ENCODE data around the gene HTR4.
"Not testable (repeated sequence)": the region's sequence is repeated elsewhere in the genome, so short reads cannot be mapped to it uniquely, and the experiment has no call there.

HTR4 gene, protein sequence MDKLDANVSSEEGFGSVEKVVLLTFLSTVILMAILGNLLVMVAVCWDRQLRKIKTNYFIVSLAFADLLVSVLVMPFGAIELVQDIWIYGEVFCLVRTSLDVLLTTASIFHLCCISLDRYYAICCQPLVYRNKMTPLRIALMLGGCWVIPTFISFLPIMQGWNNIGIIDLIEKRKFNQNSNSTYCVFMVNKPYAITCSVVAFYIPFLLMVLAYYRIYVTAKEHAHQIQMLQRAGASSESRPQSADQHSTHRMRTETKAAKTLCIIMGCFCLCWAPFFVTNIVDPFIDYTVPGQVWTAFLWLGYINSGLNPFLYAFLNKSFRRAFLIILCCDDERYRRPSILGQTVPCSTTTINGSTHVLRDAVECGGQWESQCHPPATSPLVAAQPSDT

DNA sequence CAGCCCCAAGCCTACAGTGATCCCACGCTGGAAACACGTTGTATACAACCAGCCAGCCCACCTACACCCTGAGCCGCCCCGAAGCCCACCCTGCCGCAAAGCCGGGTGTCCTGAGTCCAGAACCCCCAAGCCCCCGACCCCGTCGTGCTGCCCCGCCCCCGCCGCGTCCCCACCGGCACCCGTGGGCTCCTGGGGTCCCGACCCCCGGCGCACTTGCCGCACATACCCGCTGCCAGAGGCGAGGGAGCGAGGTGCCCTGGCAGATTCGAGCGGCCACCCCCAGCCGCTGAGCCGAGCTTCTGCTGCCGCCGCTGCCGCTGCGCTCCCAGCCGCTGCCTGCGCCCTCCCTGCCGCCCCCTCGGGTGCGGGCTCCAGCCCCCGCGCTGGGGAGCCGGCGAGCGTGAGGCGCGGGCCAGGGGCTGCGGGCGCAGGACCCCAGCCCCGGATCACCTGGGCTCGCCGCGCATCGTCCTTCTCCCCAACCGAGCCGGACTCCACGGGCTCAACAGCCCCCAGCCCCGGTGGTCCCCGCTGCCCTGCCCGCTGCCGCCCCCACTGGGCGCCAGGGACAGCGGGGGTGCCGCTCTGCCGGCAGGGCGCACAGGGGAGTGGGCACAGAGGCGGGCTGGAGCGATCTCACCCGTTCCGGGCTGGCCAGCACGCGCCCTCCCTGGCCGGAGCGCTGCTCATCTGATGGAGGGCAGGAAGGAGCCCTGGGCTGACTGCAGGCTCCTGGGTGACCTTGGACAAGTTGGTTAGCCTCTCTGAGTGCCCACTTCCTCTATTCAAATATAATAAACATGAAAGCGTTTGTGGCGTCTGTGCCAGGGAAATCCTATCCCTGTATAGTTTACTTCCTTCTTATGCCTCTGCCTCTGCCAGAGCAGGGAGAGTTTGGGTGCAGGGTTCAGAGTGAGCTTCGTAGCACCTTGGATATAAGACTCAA lies at the start of gene HTR4:
Gene HTR4 (minus strand): TSS at position 692 of the 946 bp plus-strand sequence. CDS start 17,513 bp downstream, outside the sequence.
- no peak for DNase-seq

DNA sequence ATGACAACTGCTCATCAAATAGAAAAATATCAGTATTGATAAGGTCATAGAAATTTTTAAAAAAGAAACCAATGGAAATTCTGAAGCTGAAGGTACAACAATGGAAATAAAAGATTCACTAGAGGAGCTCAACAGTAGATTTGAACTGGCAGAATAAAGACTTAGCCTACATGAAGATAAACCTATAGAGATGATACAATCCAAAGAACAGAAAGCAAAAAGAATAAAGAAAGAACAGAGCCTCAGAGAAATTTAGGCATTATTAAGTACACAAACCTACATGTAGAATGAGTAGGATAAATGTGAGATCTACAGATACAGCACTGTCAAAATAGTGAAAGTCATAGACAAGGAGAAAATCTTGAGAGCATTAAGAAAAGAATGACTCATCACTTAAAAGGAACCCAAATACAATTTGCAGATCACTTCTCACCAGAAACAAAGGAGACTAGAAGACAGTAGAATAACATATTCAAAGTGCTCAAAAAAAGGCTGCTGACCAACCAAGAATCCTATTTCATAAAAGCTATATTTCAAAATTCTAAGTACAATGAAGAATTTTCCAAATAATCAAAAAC lies 47.8 kb upstream of the HTR4 start:
- DNase-seq: no peak

DNA sequence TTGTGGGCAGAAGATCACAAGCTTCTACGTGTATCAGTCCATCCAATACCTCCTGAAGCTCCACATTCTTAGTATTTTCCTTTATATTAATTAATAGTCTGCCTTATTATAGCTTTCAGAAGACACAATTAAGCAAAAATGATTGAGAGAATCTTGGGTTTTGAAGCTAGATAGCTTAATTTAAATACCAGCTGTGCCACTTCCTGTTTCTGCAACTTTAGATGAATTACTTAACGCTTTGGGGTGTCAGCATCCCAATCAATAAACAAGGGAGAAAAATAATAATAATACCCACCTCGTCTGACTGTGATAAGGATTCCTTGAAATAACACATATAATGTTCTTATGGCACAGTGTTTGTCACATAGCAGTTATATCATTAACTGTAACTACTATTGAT lies 44.7 kb upstream of the HTR4 start:
- no peak for DNase-seq

DNA sequence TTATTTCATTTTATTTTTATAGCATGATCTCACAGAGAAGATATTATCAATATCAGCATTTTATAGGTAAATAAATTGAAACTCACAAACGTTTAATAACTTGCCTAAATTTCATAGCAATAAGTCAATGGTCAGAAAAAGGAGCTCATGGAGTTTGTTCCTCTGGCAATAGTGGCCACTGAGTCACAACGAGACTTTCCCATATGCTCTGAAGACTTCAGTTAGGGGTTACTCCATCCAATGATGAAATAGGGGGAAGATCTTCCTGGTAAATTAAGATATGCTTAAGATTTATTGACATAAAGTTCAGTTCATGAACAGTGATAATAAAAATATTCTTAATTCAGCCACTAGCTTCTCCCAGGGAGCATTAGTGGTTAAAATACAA lies 43.5 kb upstream of the HTR4 start:
- DNase-seq: no peak

DNA sequence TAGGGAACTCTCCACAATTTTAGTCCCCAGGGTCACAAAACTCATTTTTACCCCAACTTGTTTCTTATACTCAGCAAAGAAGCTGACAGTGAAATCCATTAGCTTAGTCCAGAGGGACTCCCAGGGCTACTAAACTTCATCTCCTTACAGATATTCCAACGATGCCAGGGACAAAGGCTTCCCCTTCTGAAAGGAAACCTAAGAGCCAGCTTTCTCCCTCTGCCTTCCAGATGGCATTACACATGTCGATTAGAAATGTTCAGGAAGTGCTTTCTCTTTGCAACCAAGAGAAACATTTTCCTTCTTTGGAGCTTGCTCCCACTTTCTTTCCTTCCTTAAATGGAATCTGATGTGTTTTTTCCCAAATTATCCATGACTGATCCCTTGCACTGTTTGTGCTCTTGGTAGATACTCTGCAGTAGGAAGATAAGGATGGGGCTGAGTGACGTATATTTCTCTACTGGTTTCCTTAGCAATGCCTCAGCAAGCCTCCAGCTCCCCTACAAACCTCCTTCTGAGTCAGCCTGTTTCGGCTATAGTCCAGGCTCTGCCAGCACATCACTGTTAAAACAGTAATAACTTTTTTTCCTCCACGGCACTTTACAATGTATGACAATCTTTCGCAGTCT lies 43.0 kb upstream of the HTR4 start:
- no peak for DNase-seq

DNA sequence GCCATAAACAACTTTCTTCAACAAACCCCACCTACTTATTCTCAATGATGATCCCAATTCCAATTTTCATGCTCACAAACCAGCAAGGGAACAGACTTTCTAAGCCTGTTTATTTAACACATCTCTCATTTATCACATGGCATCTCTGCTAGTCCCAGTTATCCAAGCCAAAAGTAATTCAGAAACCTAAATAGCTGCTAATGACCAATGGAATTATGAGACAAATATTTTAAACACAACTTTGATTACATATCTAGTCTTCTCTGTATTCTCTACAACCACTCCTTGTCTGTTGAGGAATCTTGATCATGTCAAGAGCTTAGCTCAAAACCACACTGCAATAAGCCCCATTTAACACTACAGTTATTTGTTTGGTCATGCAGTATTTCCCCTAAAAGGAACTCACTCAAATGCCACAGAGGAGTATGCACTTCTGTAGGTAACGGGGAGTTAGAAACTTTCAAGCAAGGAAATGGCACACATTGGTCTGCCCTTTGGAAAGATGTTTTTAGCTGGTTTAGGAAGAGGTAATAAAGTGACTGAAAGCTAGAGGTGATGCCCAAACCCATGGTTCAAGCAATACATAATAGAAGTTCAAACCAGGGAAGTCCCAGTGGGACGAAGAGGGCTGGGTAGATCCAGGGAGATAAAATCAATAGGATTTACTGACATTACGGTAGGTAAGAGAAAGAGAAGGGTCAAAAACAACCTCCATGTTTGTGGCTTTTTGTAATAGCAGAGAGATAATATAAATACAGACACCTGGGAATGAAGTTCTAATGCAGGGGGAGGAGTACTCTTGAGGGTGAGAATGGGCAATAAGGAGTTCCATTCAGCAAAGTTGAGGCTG lies 42.1 kb upstream of the HTR4 start:
- no peak for DNase-seq

DNA sequence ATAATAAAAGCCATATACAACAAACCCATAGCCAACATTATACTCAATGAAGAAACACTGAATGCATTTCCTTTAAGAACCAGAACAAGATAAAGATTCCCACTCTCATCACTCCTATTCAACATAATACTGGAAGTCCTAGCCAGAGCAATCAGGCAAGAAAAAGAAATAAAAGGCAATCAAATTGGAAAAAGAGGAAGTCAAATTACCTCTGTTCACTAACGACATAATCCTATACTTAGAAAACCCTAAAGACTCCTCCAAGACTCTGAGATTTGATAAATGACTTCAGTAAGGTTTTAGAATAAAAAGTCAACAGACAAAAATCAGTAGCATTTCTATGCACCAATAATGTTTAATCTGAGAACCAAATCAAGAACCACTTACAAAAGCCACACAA lies 36.6 kb upstream of the HTR4 start:
- DNase-seq: no peak

DNA sequence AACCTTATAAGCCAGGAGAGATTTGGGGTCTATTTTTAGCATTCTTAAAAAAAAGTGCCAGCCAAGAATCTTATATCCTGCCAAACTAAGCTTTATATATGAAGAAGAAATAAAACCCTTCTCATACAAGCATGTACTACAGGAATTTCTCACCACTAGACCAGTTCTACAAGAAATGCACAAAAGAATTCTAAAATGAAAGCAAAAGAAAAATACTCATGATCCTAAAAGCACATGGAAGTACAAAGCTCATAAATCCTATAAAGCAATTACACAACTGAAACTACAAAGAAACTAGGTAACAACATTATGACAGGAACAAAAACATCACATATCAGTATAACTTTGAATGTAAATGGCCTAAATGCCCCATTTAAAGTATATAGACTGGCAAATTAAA lies 34.5 kb upstream of the HTR4 start:
- DNase-seq: no peak

DNA sequence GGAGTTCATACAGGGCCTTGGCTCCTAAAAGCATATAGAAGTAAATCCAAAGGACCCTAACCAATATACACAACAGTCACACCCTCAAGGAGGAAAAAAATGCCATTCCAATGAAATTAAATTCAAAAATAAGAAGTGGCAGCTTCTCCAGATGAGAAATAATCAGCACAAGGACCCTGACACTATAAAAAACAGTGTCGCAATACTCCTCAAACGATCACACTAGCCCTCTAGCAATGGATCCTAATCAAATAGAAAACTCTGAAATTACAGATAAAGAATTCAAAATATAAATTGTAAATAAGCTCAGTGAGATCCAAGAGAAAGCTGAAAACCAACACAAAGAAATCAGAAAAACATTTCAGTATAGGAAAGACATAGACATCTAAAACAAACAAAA lies 33.5 kb upstream of the HTR4 start:
- DNase-seq: no peak

DNA sequence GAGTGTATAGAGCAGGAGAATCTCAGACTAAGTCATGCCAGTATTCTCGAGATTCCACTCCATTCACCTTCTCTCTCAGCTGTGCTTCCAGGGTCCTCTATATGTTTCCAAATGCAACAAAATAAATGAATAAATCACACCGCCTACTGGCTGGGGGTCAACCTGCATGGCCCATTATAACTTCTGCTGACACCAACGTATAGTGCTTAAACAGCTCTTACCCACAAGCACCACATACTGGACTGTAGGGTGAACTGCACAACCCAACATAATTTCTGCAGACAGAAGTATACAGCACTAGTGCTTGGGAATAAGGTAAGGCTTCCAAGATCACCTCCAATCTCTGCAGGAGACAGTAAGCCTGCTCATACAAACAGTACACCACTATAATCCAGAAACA lies 33.1 kb upstream of the HTR4 start:
- DNase-seq: no peak

DNA sequence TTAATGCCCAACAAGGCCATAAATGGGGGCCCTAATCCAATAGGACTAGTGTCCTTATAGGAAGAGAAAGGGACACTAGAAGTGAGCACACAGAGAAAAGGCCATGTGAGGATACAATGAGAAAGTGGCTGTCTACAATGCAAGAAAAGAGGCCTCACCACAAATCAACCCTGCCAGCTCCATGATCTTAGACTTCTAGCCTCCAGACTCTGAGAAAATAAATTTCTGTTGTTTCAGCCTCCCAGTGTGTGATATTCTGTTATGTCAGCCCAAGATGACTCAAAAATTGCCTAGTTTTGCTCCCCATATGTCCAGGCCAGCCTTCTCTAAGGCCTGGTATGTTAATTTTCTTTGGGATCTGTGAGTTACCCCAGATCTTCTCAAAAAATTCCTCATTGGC lies 32.3 kb upstream of the HTR4 start:
- DNase-seq: no peak

DNA sequence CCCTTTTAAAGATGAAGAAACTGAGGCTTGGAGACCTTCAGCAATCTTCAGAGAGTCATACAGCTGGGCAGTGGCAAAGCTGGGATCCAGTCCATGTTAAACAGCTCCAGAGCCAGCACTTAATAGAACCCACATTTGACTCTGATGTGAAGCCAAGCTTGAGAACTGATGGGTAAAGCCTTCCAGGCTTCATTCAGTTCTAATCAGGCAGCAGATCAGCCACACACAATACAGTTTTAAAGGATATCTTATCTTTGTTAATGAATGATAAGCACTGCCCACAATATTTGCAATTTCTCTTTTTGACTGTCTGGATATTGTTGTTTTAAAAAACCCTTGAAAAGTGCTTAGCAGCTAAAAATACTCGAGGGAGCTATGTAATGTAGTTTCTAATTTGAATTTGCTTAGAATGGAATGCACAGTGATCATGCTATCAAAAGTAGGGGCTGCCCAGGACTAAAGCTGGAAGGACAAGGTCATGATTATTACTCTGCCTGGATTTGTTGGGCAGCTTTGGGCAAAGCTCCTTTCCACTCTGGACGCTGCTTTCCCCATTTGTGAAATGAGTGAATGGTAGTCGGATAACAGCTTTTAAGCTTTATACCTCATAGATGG lies 31.3 kb upstream of the HTR4 start:
- no peak for DNase-seq

DNA sequence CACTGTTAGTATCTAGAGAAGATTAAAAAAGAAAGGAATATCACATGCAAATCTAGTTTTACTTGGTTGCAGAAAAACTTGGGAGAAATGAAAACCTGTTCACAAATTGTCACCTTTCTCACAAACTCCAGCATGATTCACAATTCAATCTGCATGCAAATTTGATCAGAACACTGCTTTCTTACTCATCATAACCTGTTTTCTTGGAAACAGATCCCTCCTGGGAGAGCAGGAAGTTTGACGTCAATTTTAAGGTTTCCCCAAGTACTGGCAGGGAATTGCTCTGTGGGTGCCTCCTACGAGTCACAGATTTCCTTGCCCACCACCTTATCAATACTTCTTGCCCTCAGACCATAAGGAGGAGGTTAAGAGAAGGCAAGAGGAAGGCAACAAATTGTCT lies 30.2 kb upstream of the HTR4 start:
- DNase-seq: no peak

DNA sequence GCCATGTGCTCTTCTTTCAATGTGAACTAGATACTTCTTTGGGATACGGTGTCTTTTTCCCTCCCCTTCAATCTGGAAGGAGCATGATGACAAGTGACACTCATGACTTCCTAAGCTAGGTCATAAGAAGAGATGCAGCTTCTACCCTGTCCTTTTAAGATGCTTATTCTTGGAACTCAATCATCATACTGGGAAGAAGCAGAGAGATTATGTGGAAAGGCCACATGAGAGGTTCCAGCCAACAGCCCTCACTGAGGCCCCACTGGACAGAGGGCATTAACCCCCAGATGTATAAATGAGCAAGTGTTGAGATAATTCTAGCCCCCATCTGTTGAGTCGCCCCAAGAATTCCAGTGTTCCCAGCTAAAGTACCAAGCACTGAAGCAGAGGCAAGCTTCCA lies 29.3 kb upstream of the HTR4 start:
- DNase-seq: no peak

DNA sequence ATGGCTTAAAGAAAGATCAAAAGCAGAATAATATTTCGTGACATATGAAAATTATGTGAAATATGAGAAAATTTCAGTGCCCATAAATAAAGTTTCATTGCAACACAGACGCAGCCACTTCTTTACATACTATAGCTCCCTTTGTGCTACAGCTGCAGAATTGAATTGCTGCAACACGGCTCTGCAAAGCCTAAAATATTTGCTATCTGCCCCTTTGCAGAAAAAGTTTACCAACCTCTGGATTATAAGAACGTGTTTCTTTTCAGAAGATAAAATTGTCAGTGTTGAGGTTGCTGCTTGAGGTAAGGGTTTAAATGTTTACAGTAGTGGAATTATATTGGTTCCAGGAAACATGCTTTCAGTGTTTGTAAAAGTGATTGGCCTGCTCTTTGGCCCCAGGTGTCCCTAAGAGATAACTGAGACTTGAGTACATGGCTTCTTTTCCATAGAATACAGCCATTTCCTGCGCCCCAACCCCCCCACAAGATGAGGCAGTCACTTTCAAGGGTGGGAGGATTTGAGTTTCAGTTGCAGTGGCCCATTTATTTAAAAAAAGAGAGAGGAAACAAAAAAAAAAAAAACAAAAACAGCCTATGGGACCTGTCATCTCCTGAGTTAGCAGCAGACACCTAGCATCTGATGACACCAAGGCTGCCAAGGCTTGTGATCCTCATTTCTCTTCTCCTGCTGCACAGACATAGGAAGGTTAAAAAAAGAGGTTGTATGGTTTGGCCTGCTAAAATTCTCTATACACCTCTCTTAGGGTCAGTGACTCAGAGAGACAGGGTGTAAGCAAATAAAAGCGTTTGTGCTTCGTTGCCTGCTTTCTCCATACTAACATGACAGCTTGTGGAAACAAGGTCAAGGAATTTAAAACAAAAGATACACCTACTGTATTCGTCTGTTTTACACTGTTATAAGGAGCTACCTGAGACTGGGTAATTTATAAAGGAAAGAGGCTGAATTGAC lies 28.0 kb upstream of the HTR4 start:
- no peak for DNase-seq

DNA sequence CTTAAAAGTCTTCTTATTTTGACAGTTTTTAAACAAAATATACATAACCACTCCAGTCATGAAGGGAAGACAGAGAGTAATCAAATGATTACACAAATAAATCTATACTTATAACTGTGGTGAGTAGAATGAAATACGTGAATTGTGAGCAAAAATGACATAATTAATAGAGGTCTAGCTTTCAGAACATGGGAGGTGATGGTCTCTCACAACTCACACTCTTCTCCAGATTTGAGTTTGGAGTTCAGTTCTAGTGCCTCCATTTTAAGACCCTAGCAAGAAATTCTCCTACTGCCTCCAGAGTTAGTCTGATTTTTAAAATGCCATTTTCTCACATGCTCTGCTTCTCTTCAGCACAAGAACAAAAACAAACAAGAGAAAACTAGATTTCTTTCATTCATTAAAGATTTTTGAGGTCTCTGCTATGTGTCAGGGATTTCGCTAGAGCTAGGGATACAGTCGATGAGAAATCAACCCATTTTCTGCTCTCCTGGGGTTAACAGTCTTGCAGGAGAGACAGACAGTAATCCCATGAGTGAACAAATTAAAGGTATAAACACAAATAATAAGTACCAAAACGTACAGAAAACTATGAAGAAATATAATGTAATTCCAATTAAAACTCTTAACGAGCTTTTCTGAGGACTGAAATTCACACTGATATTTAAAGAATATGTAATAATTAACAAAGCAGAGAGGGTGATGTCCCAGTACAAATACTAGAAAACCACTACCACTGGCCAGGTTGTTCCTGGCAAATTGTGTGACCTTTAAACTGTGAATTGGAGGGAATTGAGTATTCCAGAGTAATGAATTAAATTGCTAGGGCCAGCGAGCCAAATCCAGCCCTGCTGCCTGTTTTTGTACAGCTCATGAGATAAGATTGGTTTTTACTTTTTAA lies 27.1 kb upstream of the HTR4 start:
- no peak for DNase-seq

DNA sequence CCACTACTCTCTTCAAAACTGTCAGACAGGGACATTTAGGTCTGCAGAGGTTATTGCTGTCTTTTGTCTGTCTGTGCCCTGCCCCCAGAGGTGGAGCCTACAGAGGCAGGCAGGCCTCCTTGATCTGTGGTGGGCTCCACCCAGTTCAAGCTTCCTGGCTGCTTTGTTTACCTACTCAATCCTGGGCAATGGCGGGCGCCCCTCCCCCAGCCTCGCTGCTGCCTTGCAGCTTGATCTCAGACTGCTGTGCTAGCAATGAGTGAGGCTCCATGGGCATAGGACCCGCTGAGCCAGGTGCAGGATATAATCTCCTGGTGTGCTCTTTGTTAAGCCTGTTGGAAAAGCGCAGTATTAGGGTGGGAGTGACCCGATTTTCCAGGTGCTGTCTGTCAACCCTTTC lies 19.4 kb upstream of the HTR4 start:
- not testable (repeated sequence) for DNase-seq

DNA sequence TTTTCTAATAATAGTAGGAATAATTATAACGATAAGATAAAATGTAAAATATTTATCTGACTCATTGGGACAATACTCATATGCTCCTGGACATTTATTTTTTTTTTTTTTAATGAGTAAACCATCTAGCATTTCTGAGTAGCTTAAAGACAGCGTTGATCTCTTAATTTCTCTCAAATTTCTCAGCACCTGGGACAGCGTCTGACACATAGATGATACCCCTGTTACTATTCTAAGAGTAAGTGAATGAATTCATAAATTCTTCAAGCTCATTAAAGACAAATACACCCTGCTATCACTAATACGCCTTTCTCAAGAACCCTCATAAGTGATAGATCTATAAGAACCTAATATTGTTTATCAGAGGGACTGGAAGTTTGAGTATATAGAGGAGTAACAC lies 12.0 kb upstream of the HTR4 start:
- DNase-seq: no peak

DNA sequence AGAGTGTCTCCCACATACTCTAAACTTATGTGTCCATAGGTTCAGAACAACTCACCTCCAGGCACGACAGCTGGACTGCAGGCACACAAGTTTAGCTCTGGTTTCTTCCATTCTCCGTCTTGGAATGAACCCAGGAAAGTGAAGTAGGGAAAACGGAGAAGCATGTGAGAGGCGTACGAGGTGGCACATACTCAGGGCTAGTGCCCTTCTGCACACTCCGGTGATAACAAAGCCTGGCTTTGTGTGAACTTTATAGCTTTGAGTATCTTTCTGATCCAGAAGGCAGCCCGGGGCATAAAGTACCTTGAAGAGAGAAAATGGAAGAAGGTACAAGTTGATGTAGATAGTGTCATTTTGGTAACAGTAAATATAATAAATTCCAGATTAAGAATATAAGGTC lies 11.1 kb upstream of the HTR4 start:
- DNase-seq: no peak

DNA sequence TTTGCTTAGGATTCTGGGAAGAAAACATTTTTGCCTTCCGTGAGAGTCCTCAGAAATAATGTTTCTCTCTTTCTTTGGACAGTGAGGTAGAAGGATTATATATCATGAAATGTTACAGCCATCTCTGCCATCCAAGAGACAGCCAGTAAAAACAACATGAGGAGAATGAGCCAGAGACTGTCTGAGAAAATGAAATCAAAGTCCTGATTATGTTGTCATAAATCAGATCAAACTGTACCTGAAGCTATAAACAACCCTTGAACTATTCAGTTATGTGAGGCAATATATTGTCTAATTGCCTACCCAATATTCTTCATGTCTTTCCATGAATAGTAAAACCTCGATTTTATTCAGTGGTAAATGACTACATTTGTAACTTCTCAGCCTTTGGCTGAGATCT lies 9.2 kb upstream of the HTR4 start:
- no peak for DNase-seq

All from CD4-positive, alpha-beta T cell treated with Interferon gamma for 1 hour (primary cell).